Superior temporal gyrus (tissue), 1 donor: ENCODE results near the gene HSD11B2.

Experiments used
- DNase-seq: peaks from one replicate; pipeline ENCODE4 v3.0.0-alpha.2; 2016; ENCODE audit errors: extremely low spot score

The HSD11B2 gene

GRCh38 chr16:67433131-67433719, 2.3 kb downstream of the HSD11B2 start:
- no peak for DNase-seq

- no peak for DNase-seq
Measured at GRCh38 chr16:67435758-67436164, 4.8 kb downstream of the HSD11B2 start.

- no peak for DNase-seq
Measured at GRCh38 chr16:67436640-67437193, 5.8 kb downstream of the HSD11B2 start.

GRCh38 chr16:67437513-67437912, 6.6 kb downstream of the HSD11B2 start:
- DNase-seq = no peak

GRCh38 chr16:67438098-67438791, 7.3 kb downstream of the HSD11B2 start:
- no peak for DNase-seq

- no peak for DNase-seq
Measured at GRCh38 chr16:67438824-67439393, 8.0 kb downstream of the HSD11B2 start.

- no peak for DNase-seq
Measured at GRCh38 chr16:67441271-67441753, 10.4 kb downstream of the HSD11B2 start.

GRCh38 chr16:67441907-67442306, 11.0 kb downstream of the HSD11B2 start:
- DNase-seq = no peak

- DNase-seq = no peak
Measured at GRCh38 chr16:67442581-67443255, 11.8 kb downstream of the HSD11B2 start.

GRCh38 chr16:67443265-67443664, 12.3 kb downstream of the HSD11B2 start:
- no peak for DNase-seq

GRCh38 chr16:67444259-67445125, 13.6 kb downstream of the HSD11B2 start:
- no peak for DNase-seq

- no peak for DNase-seq
Measured at GRCh38 chr16:67445126-67445426, 14.2 kb downstream of the HSD11B2 start.

- no peak for DNase-seq
Measured at GRCh38 chr16:67445441-67445912, 14.6 kb downstream of the HSD11B2 start.

- DNase-seq = no peak
Measured at GRCh38 chr16:67445913-67446907, 15.3 kb downstream of the HSD11B2 start.

GRCh38 chr16:67446968-67447507, 16.1 kb downstream of the HSD11B2 start:
- no peak for DNase-seq

- DNase-seq = no peak
Measured at GRCh38 chr16:67447508-67448076, 16.7 kb downstream of the HSD11B2 start.

- DNase-seq = no peak
Measured at GRCh38 chr16:67448580-67448979, 17.7 kb downstream of the HSD11B2 start.

- no peak for DNase-seq
Measured at GRCh38 chr16:67449336-67449735, 18.4 kb downstream of the HSD11B2 start.

- DNase-seq = no peak
Measured at GRCh38 chr16:67449739-67450138, 18.8 kb downstream of the HSD11B2 start.
